Measurements from ENCODE around the gene HDAC11. TPM values are rescaled to one million over a fixed set of nuclear protein-coding genes. Genes with fewer than 3 reads are reported as not detected.

Gene HDAC11
- total RNA-seq, 1 donor from 2014 or later, result 19.7 TPM

GRCh38 chr3:13507247-13507569, 27.1 kb downstream of the HDAC11 start:
- Histone ChIP-seq H3K4me3 (ENCODE audit: low read depth, low read length) (no peak overlapping the region), H3K27me3 (ENCODE audit: control insufficient read depth, insufficient read depth, low read length) (no peaks in the 10 kb centered on the region), H3K36me3 (ENCODE audit: control insufficient read depth, insufficient read depth, low read length) (no peaks in the 10 kb centered on the region)
- no peak for DNase-seq (ENCODE audit: low read depth)
- no peak for TF ChIP-seq CTCF (IDR thresholded peaks at IDR 0.05; ENCODE audit: insufficient read depth, low read length, severe bottlenecking)
- peak; percentile 23 for FAIRE-seq

- no peaks in the 10 kb centered on the region for H3K27me3 ChIP-seq (ENCODE audit: control insufficient read depth, insufficient read depth, low read length)
- no peaks in the 10 kb centered on the region for H3K36me3 ChIP-seq (ENCODE audit: control insufficient read depth, insufficient read depth, low read length)
- DNase-seq (ENCODE audit: low read depth) (no peak), FAIRE-seq (no peak)
- no peak overlapping the region for H3K4me3 ChIP-seq (ENCODE audit: low read depth, low read length)
- no peak for TF ChIP-seq CTCF (IDR thresholded peaks at IDR 0.05; ENCODE audit: insufficient read depth, low read length, severe bottlenecking)
Observed at GRCh38 chr3:13507570-13508339, 27.6 kb downstream of the HDAC11 start.

GRCh38 chr3:13508496-13508895, 28.4 kb downstream of the HDAC11 start:
- FAIRE-seq (no peak), DNase-seq (ENCODE audit: low read depth) (no peak)
- Histone ChIP-seq H3K4me3 (ENCODE audit: low read depth, low read length) (no peak overlapping the region), H3K27me3 (ENCODE audit: control insufficient read depth, insufficient read depth, low read length) (no peaks in the 10 kb centered on the region), H3K36me3 (ENCODE audit: control insufficient read depth, insufficient read depth, low read length) (no peaks in the 10 kb centered on the region)
- no peak for TF ChIP-seq CTCF (IDR thresholded peaks at IDR 0.05; ENCODE audit: insufficient read depth, low read length, severe bottlenecking)

- H3K36me3 ChIP-seq (ENCODE audit: control insufficient read depth, insufficient read depth, low read length), result no peaks in the 10 kb centered on the region
- FAIRE-seq (peak; percentile 28), DNase-seq (ENCODE audit: low read depth) (no peak)
Observed at GRCh38 chr3:13509059-13509815, 29.1 kb downstream of the HDAC11 start.

GRCh38 chr3:13509816-13510192, 29.7 kb downstream of the HDAC11 start:
- Histone ChIP-seq H3K36me3 (ENCODE audit: control insufficient read depth, insufficient read depth, low read length) (no peaks in the 10 kb centered on the region), H3K4me3 (ENCODE audit: low read depth, low read length) (no peak overlapping the region), H3K27me3 (ENCODE audit: control insufficient read depth, insufficient read depth, low read length) (no peaks in the 10 kb centered on the region)
- no peak for TF ChIP-seq CTCF (IDR thresholded peaks at IDR 0.05; ENCODE audit: insufficient read depth, low read length, severe bottlenecking)
- FAIRE-seq (no peak), DNase-seq (ENCODE audit: low read depth) (no peak)

More at GRCh38 chr3:13509059-13509815, 29.1 kb downstream of the HDAC11 start:
- no peak overlapping the region for H3K4me3 ChIP-seq (ENCODE audit: low read depth, low read length)
- no peaks in the 10 kb centered on the region for H3K27me3 ChIP-seq (ENCODE audit: control insufficient read depth, insufficient read depth, low read length)
- no peak for TF ChIP-seq CTCF (IDR thresholded peaks at IDR 0.05; ENCODE audit: insufficient read depth, low read length, severe bottlenecking)
